A673 (cell line): Measurements from ENCODE around the gene ZNF75A. TPM values are rescaled to one million over a fixed set of nuclear protein-coding genes. Genes with fewer than 3 reads are reported as not detected.

Experiments
- BruUV-seq: library from RNA; stranded (reverse); fragments of 400-500 nt; replicated peaks from 2 replicates; lab custom pipeline; 2021; lab: Mats Ljungman, UMichigan
- CTCF ChIA-PET: fragments of 300-600 bp; sonication (Branson Sonifier 250); formaldehyde crosslinking; loops from one replicate; lab custom pipeline; 2022; ENCODE audit warnings: antibody characterized with exemption; lab: Charles Lee
- POLR2A ChIA-PET: fragments of 300-600 bp; sonication (Branson Sonifier 250); formaldehyde crosslinking; loops from one replicate; lab custom pipeline; 2022; ENCODE audit warnings: antibody characterized with exemption; ENCODE audit not compliant: low non-redundant PET; lab: Charles Lee
- DNase-seq: peaks from one replicate; pipeline ENCODE4 v3.0.0-alpha.2; 2015; ENCODE audit warnings: low spot score
- H3K27ac ChIP-seq: fragments of 200-600 bp; sonication (generic); 2 replicates; pipeline ENCODE4 v1.5.1; 2016; ENCODE audit warnings: mixed run types, low read depth, mild to moderate bottlenecking, mixed read lengths, antibody characterized with exemption, low read length; ENCODE audit not compliant: poor library complexity, severe bottlenecking
- H3K27me3 ChIP-seq: fragments of 200-600 bp; sonication (generic); replicated peaks from 2 replicates; pipeline ENCODE4 v1.6.1; 2017; ENCODE audit warnings: mixed run types, low read depth, mild to moderate bottlenecking, mixed read lengths, antibody characterized with exemption, low read length; ENCODE audit not compliant: insufficient read depth, poor library complexity
- H3K36me3 ChIP-seq: fragments of 200-600 bp; sonication (generic); 2 replicates; pipeline ENCODE4 v1.6.1; 2016; ENCODE audit warnings: mixed run types, mild to moderate bottlenecking, mixed read lengths, antibody characterized with exemption, low read length; ENCODE audit not compliant: insufficient read depth, poor library complexity, severe bottlenecking
- H3K4me1 ChIP-seq: fragments of 200-600 bp; sonication (generic); 2 replicates; pipeline ENCODE4 v1.6.1; 2017; ENCODE audit warnings: mixed run types, mild to moderate bottlenecking, mixed read lengths, antibody characterized with exemption, low read length; ENCODE audit not compliant: insufficient read depth, poor library complexity, severe bottlenecking
- H3K4me3 ChIP-seq: fragments of 200-600 bp; sonication (generic); 2 replicates; pipeline ENCODE4 v1.5.1; 2016; ENCODE audit warnings: low read depth, mixed run types, mild to moderate bottlenecking, mixed read lengths, low read length; ENCODE audit not compliant: poor library complexity, severe bottlenecking
- H3K9me3 ChIP-seq: fragments of 200-600 bp; sonication (generic); 2 replicates; pipeline ENCODE4 v1.6.1; 2016; ENCODE audit warnings: mixed run types, low read depth, mild to moderate bottlenecking, mixed read lengths, antibody characterized with exemption, low read length; ENCODE audit not compliant: poor library complexity, severe bottlenecking
- CTCF ChIP-seq: fragments of 300-800, 200-600 bp; sonication (generic); conservative IDR thresholded peaks from 2 replicates; pipeline ENCODE4 v1.5.1; 2017; ENCODE audit warnings: low read depth, mild to moderate bottlenecking, antibody characterized with exemption, low read length, moderate library complexity, mixed read lengths
- EZH2 ChIP-seq: fragments of 200-600 bp; sonication (generic); IDR thresholded peaks from 2 replicates; pipeline ENCODE4 v1.6.1; 2017; ENCODE audit warnings: borderline replicate concordance, low read depth, mild to moderate bottlenecking, mixed read lengths, antibody characterized with exemption, low read length; ENCODE audit not compliant: poor library complexity, severe bottlenecking
- intact Hi-C: fragments of 100-400 bp; cut with micrococcal nuclease; formaldehyde crosslinking; loops from one replicate; pipeline ENCODE4 v1.10.0; 2022; ENCODE audit not compliant: unreplicated experiment
- total RNA-seq: library from RNA; stranded (reverse); gene quantifications from 2 replicates; pipeline ENCODE4 v1.2.3, GENCODE V29; 2021

The ZNF75A gene
- total RNA-seq, 1 experiment from 2014 or later, result 44.5 TPM

GRCh38 chr16:3282103-3282729 is 23.1 kb upstream of the ZNF75A start:
- intact Hi-C loops, result loop anchor here (2.0 kb wide), 1 partner anchor 17 kb away; no protein-coding TSS in a partner anchor
- no peak for TF ChIP-seq CTCF
- TF ChIP-seq EZH2, result no peak
- CTCF ChIA-PET, result interaction anchor here (0.5 kb wide), 1 partner anchor 15 kb away, joined by 3 read pairs; no protein-coding TSS in a partner anchor

GRCh38 chr16:3282730-3283542 is 22.4 kb upstream of the ZNF75A start, which contains the start of gene ZNF263:
Gene ZNF263, plus strand, starts transcription at chr16:3283491. Its CDS starts 328 bp downstream, at chr16:3283819.
- Histone ChIP-seq H3K27me3 (no peaks in the 10 kb centered on the region), H3K9me3 (peaks cover 10% of the 10 kb centered on the region), H3K4me3 (peak within 1 kb of the TSS; percentile 71), H3K27ac (peak within 1 kb of the TSS; percentile 99), H3K36me3 (peaks cover 29% of the 10 kb centered on the region), H3K4me1 (peaks cover 4% of the 10 kb centered on the region)
- BruUV-seq, result no TSS peak
- intact Hi-C loops, result loop anchor here (2.0 kb wide), 1 partner anchor 18 kb away; no protein-coding TSS in a partner anchor
- POLR2A ChIA-PET, result no interaction called here
- peak; percentile 98 for DNase-seq
- no peak for TF ChIP-seq EZH2
- TF ChIP-seq CTCF, result no peak
- CTCF ChIA-PET, result no interaction called here

More at GRCh38 chr16:3282103-3282729, 23.1 kb upstream of the ZNF75A start:
- Histone ChIP-seq H3K36me3 (peaks cover 23% of the 10 kb centered on the region), H3K9me3 (peaks cover 10% of the 10 kb centered on the region), H3K4me1 (peaks cover 4% of the 10 kb centered on the region), H3K27ac (peak overlapping the region; percentile 99), H3K4me3 (peak overlapping the region; percentile 71), H3K27me3 (peaks cover 6% of the 10 kb centered on the region)
- DNase-seq, result peak; percentile 81
- TSS peak; percentile 74 for BruUV-seq
- POLR2A ChIA-PET, result no interaction called here

DNA sequence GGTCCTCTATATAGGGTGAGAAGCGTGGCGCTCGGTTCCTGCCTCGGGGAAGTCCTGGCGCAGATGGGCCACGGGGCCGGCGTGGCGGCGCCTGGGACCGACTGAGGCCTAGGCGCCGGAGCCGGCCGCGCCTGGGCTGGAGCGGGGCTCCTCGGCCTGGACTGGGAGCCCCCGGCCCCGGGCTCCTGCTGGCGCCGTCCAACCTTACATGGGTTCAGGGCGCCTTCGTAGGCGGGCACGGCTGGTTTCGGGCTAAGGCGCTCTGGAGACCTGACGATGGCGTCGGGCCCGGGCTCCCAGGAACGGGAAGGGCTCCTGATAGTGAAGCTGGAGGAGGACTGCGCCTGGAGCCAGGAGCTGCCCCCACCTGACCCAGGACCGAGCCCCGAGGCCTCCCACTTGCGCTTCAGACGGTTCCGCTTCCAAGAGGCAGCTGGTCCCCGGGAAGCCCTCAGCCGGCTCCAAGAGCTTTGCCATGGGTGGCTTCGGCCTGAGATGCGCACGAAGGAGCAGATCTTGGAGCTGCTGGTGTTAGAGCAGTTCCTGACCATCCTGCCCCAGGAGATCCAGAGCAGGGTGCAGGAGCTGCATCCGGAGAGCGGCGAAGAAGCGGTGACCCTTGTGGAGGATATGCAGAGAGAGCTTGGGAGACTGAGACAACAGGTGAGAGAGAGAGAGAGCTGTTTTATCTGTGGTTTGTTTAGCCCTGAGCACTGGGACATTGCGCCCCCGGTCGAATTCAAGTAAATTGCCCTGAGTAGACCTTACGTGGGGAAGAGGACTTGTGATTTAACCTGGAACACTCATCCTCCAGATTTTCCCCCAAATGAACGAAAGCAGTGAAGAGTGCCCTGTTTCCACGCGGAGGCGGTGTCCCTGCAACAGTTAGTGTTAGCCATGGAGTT is 21.5 kb upstream of the ZNF75A start:
- peaks cover 16% of the 10 kb centered on the region for H3K9me3 ChIP-seq
- BruUV-seq, result TSS peak; percentile 42
- peaks cover 37% of the 10 kb centered on the region for H3K36me3 ChIP-seq
- no peaks in the 10 kb centered on the region for H3K27me3 ChIP-seq
- peak; percentile 22 for DNase-seq
- peak overlapping the region; percentile 99 for H3K27ac ChIP-seq
- ChIA-PET POLR2A (no interaction called here), CTCF (no interaction called here)
- H3K4me1 ChIP-seq, result peaks cover 4% of the 10 kb centered on the region
- peak overlapping the region; percentile 71 for H3K4me3 ChIP-seq
- intact Hi-C loops, result loop anchor here (2.0 kb wide), 1 partner anchor 19 kb away; no protein-coding TSS in a partner anchor
- TF ChIP-seq EZH2 (no peak), CTCF (no peak)
